NCI-H2081 (cell line): ENCODE measurements around the gene CLRN3.

Experiments
- DNase-seq, 2 experiments: peaks; one replicate each; lab custom pipeline; 2025; lab: John Stamatoyannopoulos, UW

Gene CLRN3

GRCh38 chr10:127848226-127848625 lies 44.5 kb downstream of the CLRN3 start:
- no peak for DNase-seq

DNA sequence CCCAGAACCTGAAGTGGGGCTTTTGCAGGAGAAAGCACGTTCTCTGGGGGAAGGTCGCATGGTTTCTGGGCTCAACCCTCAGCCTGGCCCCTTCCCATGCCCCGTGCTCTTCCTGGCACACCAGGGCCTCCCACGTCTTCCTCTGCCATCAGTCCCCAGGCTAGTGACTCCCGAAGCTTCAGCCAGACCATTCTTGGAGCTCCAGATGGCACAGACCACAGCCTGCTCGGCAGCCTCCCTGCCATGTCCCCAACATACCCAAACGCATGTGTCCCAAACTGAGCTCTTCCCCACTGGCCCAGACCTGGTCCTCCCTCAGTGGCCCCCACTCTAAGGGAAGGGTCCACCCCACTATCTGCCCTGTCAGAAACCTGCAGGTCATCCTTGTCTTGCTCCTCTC lies 47.0 kb downstream of the CLRN3 start:
- no peak for DNase-seq

- no peak for DNase-seq
These were observed 51.9 kb downstream of the CLRN3 start for GRCh38 chr10:127840884-127841283.

DNA sequence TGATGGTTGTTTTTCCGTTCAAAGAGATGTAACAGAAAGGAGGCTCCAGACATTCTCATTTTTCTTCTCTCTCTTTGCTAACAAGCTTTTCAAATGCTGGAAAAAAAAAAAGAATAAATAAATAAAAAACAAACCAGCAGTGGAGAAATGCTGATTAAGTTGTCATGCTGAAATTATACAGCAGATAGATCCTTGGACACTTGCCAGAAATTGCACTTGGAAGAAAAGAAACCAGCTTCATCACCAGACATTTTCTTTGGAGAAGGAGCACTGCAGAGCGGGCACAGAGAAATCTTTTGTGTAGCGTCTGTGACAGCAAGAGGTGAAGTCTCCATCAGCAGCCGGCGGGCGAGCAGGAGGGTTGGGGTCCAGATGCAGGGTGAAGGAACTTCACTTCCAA lies 55.8 kb downstream of the CLRN3 start:
- DNase-seq, result no peak

DNA sequence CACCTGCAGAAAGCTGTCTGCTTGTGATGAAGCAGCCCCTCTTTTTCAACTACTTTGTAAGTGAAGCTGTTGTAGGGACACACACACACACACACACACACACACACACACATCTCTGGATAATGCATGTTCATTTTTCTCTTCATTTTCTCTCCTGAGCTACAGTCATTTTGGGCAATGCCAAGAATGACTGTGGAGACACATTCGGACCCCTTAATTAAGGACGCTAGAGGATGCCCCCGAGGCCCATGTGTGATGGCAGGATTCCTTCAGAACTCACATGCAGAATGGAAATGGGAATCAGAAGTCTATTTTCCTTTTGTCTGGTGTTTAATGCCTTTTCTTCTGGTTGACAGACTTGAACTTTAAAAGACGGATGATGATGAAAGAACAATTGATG lies 56.6 kb downstream of the CLRN3 start:
- no peak for DNase-seq

GRCh38 chr10:127834791-127835190 lies 58.0 kb downstream of the CLRN3 start:
- no peak for DNase-seq

DNA sequence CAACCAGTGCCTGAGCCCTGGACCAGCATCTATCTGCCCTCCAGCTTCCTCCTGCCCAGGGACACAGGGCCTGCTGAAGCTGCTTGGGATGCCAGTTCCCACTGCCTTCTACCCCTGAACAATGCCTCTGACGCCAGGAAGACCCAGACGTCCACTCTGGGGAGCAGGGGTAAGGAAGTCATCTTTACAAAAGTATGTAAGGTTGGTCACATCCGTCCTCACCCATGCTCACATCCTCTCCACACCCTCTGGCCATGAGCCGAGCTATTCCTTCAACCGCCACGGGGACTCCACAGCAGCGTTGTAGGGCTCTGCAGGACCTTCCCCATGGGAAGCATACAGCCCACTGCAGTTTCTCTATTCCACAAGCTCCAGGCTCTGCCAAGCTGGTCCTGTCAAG lies 58.5 kb downstream of the CLRN3 start:
- DNase-seq, result no peak

DNA sequence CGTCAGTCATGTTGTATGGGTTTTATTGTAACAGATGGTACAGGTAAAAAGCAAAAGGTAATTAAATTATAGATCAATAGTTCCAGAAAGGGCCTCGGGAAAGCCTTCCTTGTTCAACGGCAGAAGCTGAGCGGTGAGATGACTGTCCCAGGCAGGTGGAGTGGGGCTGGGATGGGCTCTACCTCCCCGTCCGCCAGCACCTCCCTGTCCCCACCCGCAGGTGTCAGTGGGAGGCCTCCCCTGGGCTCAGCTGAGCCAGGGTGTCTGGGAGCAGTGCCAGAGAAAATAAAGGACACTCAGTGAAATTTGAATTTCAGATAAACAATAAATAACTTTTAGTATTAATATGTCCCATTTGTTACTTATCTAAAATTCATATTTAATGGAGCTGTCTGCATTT lies 58.9 kb downstream of the CLRN3 start:
- DNase-seq, result no peak

DNA sequence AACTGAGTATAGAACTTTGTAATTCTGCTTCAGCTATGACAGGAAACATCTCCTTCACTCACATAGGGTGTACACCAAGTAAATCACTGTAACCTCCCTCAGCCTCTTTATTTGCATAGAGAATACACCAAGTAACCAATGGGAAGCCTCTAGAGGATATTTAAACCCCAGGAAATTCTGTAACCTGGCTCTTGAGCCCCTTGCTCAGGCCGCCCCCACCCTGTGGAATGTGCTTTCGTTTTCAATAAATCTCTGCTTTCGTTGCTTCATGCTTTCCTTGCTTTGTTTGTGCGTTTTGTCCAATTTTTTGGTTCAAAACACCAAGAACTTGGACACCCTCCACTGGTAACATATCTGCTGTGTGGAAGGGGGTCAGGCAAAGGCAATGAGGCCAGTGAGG lies 60.2 kb downstream of the CLRN3 start:
- DNase-seq, result no peak

- no peak for DNase-seq
These were observed 62.3 kb downstream of the CLRN3 start for GRCh38 chr10:127830414-127830813.
